LNCaP clone FGC (cell line): ENCODE results near the gene PPP1R18.
"Not testable (repeated sequence)": the region's sequence is repeated elsewhere in the genome, so short reads cannot be mapped to it uniquely, and the experiment has no call there.

Experiments
- DNase-seq: peaks from one replicate; pipeline ENCODE4 v3.0.0-alpha.2; 2011; ENCODE audit warnings: low read depth
- H3K4me3 ChIP-seq: 2 replicates; pipeline ENCODE4 v1.5.1; 2011; ENCODE audit warnings: mild to moderate bottlenecking, low read depth, low read length, control low read depth
- TF ChIP-seq, protein P1 (sequence below): IDR thresholded peaks from 2 replicates; pipeline ENCODE4 v1.5.1; 2012; ENCODE audit warnings: mild to moderate bottlenecking; ENCODE audit not compliant: control insufficient read depth, insufficient read depth; ENCODE audit errors: extremely low read depth

PPP1R18 gene

DNA sequence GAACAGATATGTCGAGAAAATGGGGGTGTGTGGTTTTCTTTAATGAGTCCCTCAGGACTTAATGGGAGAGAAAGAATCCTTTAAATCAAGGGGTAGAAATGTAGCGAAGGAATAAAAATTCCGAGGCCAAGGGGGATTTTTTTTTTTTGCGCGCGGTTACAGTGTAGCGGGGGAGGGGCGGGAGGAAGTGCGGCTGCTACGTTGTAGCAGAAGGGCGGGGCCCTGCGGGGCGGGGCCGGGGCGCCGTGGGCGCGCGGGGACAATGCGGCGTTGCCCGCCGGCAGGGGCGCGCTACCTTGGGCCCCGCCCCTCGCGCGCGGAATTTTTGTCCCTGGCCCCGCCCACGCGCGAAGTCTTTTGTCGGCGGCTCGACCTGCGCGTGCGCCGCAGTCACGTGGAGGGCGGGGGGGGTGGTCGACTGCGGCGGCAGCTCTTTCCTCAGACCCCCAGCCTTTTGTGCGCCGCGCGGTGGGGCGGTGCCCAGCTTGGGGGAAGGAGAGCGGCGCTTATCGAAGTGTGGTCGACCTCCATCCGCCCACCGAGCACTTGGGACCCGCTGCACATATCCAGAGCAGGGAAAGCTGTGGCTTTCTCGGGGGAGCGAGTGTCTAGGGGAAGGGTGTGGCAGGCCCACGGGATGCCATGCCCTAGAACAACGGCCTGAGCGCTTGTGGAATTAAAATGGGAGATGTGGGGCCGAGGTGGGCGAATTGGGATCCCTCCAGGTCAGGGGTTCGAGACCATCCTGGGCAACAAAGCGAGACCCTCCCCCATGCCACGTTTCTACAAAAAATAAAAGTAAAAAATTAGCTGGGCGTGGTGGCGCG lies 35.0 kb upstream of the PPP1R18 start:
- no peak for DNase-seq
- H3K4me3 ChIP-seq, result peak overlapping the region; percentile 97
- TF ChIP-seq, protein P1, sequence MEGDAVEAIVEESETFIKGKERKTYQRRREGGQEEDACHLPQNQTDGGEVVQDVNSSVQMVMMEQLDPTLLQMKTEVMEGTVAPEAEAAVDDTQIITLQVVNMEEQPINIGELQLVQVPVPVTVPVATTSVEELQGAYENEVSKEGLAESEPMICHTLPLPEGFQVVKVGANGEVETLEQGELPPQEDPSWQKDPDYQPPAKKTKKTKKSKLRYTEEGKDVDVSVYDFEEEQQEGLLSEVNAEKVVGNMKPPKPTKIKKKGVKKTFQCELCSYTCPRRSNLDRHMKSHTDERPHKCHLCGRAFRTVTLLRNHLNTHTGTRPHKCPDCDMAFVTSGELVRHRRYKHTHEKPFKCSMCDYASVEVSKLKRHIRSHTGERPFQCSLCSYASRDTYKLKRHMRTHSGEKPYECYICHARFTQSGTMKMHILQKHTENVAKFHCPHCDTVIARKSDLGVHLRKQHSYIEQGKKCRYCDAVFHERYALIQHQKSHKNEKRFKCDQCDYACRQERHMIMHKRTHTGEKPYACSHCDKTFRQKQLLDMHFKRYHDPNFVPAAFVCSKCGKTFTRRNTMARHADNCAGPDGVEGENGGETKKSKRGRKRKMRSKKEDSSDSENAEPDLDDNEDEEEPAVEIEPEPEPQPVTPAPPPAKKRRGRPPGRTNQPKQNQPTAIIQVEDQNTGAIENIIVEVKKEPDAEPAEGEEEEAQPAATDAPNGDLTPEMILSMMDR, result peak; percentile 35; the same call in 1 of the 2 replicates

DNA sequence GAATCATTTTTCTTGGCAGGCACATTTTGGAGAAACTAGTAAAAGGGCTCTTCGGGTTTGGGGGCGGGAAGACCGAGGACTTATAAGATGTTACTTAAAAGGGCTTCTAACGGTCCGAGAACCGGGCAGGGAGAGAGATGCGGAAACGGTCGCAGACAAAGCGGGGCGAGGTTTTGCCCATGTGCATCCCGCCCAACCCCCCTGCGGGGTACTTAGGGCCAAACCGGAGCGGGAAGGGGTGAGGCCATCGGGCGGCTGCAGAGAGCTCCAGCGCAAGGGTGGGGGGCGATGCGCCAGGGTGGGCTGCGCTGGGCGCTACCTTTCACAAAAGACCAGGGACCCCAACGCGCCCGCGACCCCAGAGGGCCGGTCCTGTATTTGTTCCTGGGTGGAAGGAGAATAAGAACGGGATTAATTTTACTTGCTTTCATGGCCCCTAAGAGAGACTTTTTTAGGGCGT lies 34.3 kb upstream of the PPP1R18 start:
- TF ChIP-seq, protein P1, result no peak
- DNase-seq, result no peak
- H3K4me3 ChIP-seq, result peak overlapping the region; percentile 97

DNA sequence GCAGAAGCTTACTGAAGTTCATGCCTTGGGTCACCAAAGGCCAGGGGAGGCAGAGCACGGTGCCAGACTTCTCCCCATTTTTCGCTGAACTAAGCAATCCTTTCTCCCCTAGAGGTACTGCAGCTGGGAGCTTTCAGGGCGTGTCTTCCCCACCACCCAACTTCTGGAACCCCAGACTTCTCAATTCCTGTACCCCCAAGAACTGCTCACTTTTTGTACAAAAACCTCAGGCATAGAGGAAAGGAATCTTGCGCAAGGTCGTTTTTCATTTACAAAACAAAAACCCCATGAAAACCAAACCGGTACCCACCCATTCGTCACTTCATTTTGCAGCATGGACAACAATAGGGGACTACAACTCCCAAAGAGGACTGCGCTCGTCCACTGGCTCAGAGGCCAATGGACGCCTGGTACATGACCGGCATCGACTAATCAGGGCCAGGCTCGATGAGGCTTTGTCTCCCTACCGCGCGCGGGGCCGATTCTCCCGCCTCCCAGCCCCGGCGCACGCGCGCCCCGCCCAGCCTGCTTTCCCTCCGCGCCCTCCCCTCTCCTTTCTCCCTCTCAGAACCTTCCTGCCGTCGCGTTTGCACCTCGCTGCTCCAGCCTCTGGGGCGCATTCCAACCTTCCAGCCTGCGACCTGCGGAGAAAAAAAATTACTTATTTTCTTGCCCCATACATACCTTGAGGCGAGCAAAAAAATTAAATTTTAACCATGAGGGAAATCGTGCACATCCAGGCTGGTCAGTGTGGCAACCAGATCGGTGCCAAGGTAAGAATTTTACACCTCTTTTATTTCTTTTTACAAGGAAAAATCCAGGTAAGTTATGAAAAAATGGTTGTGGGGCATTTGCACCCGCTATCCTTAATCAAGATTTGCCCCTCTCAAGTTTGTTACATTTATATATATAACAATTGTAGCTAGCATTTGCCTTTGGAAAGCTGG lies 33.6 kb upstream of the PPP1R18 start, which contains the start of gene TUBB:
Gene TUBB (plus strand): TSS at position 562 of the 947 bp plus-strand sequence. CDS start 155 bp downstream, at position 717.
- peak; percentile 92 for DNase-seq
- TF ChIP-seq, protein P1, result no peak
- H3K4me3 ChIP-seq, result peak within 1 kb of the TSS; percentile 97

DNA sequence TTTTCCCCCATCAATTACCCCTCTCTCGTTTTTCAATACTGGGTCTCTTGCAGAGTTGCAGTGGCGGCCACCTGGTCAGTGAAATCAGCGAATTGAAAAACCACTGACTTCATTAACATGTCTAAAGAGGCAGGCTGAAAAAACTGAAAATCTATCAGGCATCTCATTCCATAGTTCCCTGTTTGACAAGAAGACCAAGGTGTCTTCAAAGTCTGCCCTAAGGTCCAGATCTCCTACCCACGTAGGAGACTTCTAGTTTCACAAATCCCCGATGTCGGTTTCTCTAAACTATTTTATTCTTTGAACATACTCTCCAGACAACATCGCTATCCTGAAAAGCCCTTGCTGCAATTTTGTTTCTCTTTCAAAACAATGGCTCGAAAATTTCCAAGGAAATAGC lies 32.9 kb upstream of the PPP1R18 start:
- no peak for DNase-seq
- peak overlapping the region; percentile 97 for H3K4me3 ChIP-seq
- TF ChIP-seq, protein P1, result no peak

DNA sequence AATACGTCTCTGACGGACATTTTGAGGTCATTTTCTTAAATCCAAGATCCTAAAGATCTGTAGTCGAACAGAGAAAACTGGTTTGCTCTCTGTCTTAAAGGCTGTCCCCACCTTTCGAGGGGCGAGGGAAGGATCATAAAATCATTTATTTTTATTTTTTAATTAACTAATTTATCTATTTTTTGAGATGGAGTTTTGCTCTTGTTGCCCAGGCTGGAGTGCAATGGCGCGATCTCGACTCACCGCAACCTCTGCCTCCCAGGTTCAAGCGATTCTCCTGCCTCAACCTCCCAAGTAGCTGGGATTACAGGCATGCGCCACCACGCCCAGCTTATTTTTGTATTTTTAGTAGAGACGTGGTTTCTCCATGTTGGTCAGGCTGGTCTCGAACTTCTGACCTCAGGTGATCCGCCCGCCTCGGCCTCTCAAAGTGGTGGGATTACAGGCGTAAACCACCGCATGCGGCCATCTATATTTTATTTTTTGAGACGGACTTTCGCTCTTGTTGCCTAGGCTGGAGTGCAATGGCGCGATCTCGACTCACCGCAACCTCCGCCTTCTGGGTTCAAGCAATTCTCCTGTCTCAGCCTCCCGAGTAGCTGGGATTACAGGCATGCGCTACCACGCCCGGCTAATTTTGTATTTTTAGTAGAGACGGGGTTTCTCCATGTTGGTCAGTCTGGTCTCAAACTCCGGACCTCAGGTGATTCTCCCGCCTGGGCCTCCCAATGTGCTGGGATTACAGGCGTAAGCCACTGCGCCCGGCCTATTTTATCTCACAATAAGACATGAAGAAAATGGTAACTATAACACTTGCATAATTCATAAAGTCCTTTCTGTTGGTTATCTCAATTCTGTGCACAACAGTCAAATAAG lies 31.6 kb upstream of the PPP1R18 start:
- not testable (repeated sequence) for DNase-seq
- H3K4me3 ChIP-seq, result peak overlapping the region; percentile 52

DNA sequence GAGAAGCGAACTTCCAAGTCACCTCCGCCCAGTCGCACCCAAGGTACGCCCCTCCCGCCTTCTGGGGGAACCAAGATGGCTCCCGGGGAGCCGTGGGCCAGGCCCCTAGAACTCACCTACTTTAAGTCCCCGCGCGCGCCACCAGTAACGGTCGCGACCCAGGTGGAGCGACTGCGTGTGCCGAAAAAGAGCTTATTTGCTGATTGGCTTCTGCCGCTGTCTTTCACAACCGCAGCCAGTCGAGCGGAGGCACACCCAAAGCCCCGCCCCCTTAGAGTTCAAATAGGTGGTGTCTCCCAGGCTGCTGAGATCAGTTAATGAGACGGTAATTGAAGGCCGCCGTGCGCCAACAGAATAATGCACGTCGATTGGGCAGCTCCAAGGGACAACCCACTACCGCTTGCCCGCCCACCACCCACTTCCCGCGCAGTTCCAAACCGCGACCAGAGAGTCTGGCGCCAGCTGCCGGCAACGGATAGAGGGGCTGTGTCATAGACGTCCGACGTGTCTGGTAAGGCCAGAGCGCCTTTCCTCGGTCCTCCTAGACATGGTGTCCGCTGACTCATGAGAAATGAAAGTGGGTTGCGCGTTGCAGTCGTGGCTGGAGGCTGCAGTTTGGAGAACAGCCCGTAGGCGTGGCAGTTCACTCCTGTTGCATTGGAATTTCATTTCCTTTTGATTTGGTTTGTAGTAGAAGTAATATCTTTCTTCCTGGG lies 30.8 kb upstream of the PPP1R18 start, which contains the start of gene MDC1:
Gene MDC1 (minus strand): TSS at position 153 of the 716 bp plus-strand sequence. CDS start 2,106 bp downstream, outside the sequence.
- peak; percentile 100 for DNase-seq
- TF ChIP-seq, protein P1, result 0 out of 2 replicates have a peak, but pooled peaks have one; percentile 2
- H3K4me3 ChIP-seq, result peak within 1 kb of the TSS; percentile 64
